ENCODE results near the gene GATA3.

Gene GATA3

DNA sequence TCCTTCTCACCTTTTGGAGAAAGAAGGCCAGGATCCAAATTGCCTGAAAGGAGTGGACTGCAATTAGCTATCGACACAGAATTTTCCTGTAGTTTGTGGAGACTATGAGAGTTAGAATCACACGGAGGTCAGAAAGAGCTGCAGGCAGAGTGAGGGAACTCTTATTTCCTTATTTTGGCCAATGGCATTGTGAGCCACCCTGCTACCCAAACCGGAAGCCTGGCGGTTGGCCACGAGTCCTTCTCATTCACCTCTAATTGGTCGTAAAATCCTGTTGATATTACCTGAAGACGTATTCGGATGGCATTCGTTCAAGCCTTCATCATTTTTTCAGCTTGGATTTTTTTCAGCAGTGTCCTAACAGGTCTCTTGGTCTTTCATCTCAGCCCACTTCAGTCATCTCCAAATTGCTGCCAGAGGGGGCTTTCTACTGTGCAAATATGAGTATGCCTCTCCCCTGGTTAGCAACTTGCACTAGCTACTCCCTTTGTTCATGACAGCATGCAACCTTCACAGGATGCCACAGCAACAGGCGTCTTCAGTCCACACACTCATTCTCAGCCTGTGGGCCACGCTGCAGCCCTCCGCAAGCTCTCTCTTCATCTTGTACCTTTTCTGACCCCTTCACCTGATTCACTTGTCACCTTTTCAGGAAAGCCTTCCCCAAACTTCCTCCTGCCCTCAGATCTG, 66.9 kb downstream of the GATA3 start:
- no peaks in the 10 kb centered on the region for H3K9me3 ChIP-seq (ENCODE audit: control insufficient read depth, low read length)
- no peak overlapping the region for H3K4me3 ChIP-seq (ENCODE audit: low read length)
- no peaks in the 10 kb centered on the region for H3K4me1 ChIP-seq (ENCODE audit: control insufficient read depth, insufficient read depth, low read length)
- no peaks in the 10 kb centered on the region for H3K27me3 ChIP-seq (ENCODE audit: control insufficient read depth, insufficient read depth, low read length)
- no peak overlapping the region for H3K9ac ChIP-seq (ENCODE audit: low read length)
- no peaks in the 10 kb centered on the region for H3K36me3 ChIP-seq (ENCODE audit: control insufficient read depth, insufficient read depth, low read length)

DNA sequence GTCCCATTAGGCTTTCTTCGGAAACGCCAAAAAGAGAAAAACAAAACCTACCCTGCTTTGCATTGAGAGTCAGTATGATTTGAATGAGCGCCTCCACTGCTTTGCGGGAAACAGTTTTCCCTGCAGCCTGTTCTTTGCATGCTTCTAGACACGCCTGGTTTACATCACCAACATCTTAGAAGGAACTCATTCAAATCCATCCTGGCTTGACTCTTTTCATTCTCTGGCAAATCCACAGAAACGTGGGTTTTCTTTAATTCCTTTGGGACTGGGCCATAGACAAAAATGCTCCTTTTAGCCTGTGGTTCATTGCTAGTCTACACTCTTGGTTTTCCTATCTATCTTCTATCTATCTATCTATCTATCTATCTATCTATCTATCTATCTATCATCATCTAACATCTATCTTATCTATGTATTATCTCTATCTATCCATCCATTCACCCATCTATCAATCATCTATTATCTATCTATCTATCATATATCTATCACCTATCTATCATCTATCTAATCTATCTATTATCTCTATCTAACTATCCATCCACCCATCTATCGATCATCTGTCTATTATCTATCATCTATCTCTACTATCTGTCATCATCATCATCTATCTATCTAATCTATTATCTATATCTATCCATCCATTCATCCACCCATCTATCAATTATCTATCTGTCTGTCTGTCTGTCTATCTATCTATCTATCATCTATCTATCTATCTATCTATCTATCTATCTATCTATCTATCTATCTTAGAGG, 68.3 kb downstream of the GATA3 start:
- H3K9me3 ChIP-seq (ENCODE audit: control insufficient read depth, low read length) = no peaks in the 10 kb centered on the region
- H3K4me1 ChIP-seq (ENCODE audit: control insufficient read depth, insufficient read depth, low read length) = no peaks in the 10 kb centered on the region
- H3K4me3 ChIP-seq (ENCODE audit: low read length) = no peak overlapping the region

DNA sequence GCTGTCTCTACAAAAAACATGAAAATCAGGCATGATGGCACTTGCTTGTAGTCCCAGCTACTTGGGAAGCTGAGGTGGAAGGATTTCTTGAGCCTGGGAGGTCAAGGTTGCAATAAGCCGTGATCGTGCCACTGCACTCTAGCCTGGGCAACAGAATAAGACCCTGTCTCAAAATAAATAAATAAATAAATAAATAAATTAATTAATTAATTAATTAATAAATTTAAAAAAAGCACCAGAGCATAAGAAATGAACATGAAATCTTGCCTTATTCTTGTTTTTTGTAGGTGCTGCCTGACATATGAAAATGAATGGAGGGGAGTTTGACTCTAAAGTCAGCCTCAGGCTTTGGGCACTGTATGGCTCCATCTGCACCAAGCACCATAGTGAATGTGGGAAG, 69.9 kb downstream of the GATA3 start:
- no peaks in the 10 kb centered on the region for H3K9me3 ChIP-seq (ENCODE audit: control insufficient read depth, low read length)
- H3K4me1 ChIP-seq (ENCODE audit: control insufficient read depth, insufficient read depth, low read length) = no peaks in the 10 kb centered on the region
- H3K9ac ChIP-seq (ENCODE audit: low read length) = no peak overlapping the region
- H3K4me3 ChIP-seq (ENCODE audit: low read length) = no peak overlapping the region
- no peaks in the 10 kb centered on the region for H3K27me3 ChIP-seq (ENCODE audit: control insufficient read depth, insufficient read depth, low read length)
- H3K36me3 ChIP-seq (ENCODE audit: control insufficient read depth, insufficient read depth, low read length) = no peaks in the 10 kb centered on the region

More for the DNA sequence above, 68.3 kb downstream of the GATA3 start:
- no peaks in the 10 kb centered on the region for H3K36me3 ChIP-seq (ENCODE audit: control insufficient read depth, insufficient read depth, low read length)
- H3K27me3 ChIP-seq (ENCODE audit: control insufficient read depth, insufficient read depth, low read length) = no peaks in the 10 kb centered on the region
- H3K9ac ChIP-seq (ENCODE audit: low read length) = no peak overlapping the region
